H1 (cell line): ENCODE data around the gene VSIR. TPM values are rescaled to one million over a fixed set of nuclear protein-coding genes. Genes with fewer than 3 reads are reported as not detected.

Experiments used
- CTCF ChIA-PET: fragments of 300-600 bp; sonication (Branson Sonifier 250); formaldehyde crosslinking; loops from one replicate; lab custom pipeline; 2021; ENCODE audit not compliant: partially characterized antibody; lab: Charles Lee
- POLR2A ChIA-PET: fragments of 300-600 bp; sonication (Branson Sonifier 250); formaldehyde crosslinking; loops from one replicate; lab custom pipeline; 2021; ENCODE audit warnings: inconsistent platforms; ENCODE audit not compliant: partially characterized antibody; lab: Charles Lee
- DNase-seq, 2 experiments: peaks; one replicate each; pipeline versions ENCODE4 v3.0.0 to v3.0.0-alpha.2; 2010 to 2022; ENCODE audit warnings: low spot score in 2 of 2, low read depth in 1 of 2, mixed read lengths in 1 of 2
- FAIRE-seq: peaks from 2 replicates; lab custom pipeline; 2011; peaks lifted over from hg19 to GRCh38; lab: Jason Lieb, UNC
- H2AFZ ChIP-seq: 2 replicates; pipeline ENCODE4 v1.8.1; 2012; ENCODE audit warnings: low read length, inconsistent platforms
- H2AK5ac ChIP-seq: 2 replicates; pipeline ENCODE4 v1.6.1; 2013; ENCODE audit warnings: low read depth, low read length
- H2BK120ac ChIP-seq: replicated peaks from 2 replicates; pipeline ENCODE3; 2013; ENCODE audit warnings: low read depth, low read length, inconsistent platforms
- H2BK12ac ChIP-seq: 2 replicates; pipeline ENCODE4 v1.6.1; 2013; ENCODE audit warnings: low read depth, low read length
- H2BK15ac ChIP-seq: 2 replicates; pipeline ENCODE4 v1.6.1; 2013; ENCODE audit warnings: low read length
- H2BK20ac ChIP-seq: 2 replicates; pipeline ENCODE4 v1.6.1; 2013; ENCODE audit warnings: low read length
- H2BK5ac ChIP-seq: 2 replicates; pipeline ENCODE4 v1.6.1; 2013; ENCODE audit warnings: low read depth, low read length
- H3K14ac ChIP-seq: 2 replicates; pipeline ENCODE4 v1.6.1; 2013; ENCODE audit warnings: inconsistent platforms; ENCODE audit not compliant: insufficient read length
- H3K18ac ChIP-seq: 2 replicates; pipeline ENCODE4 v1.6.1; 2013; ENCODE audit warnings: low read length; ENCODE audit errors: extremely low read depth
- H3K23ac ChIP-seq: 2 replicates; pipeline ENCODE4 v1.6.1; 2013; ENCODE audit warnings: inconsistent platforms; ENCODE audit not compliant: insufficient read length
- H3K23me2 ChIP-seq: 2 replicates; pipeline ENCODE4 v1.6.1; 2013; ENCODE audit warnings: low read depth, low read length
- H3K27ac ChIP-seq: 2 replicates; pipeline ENCODE4 v1.6.1; 2011; ENCODE audit warnings: low read depth, low read length, inconsistent platforms
- H3K27me3 ChIP-seq, 4 experiments: replicated peaks in 1 of 4; 1 replicate in 1 of 4; 2 replicates in 3 of 4; pipeline versions ENCODE4 v1.6.1 to v1.8.1; 2011 to 2013; ENCODE audit warnings: low read length in 3 of 4, mild to moderate bottlenecking in 3 of 4, inconsistent platforms in 2 of 4, mixed read lengths in 2 of 4, moderate library complexity in 1 of 4; ENCODE audit not compliant: control insufficient read depth in 3 of 4, insufficient read depth in 3 of 4; ENCODE audit errors: extremely low read depth in 1 of 4
- H3K36me3 ChIP-seq, 4 experiments: 2 replicates each; pipeline versions ENCODE4 v1.6.1 to v1.8.1; 2011 to 2013; ENCODE audit warnings: mild to moderate bottlenecking in 4 of 4, low read length in 3 of 4, moderate library complexity in 2 of 4, control low read depth in 1 of 4, inconsistent platforms in 1 of 4; ENCODE audit not compliant: insufficient read depth in 4 of 4, control insufficient read depth in 2 of 4
- H3K4ac ChIP-seq: replicated peaks from 2 replicates; pipeline ENCODE3; 2013; ENCODE audit warnings: low read length, low read depth, mixed read lengths, inconsistent platforms; ENCODE audit not compliant: insufficient read length
- H3K4me1 ChIP-seq, 4 experiments: replicated peaks in 1 of 4; 1 replicate in 1 of 4; 2 replicates in 3 of 4; pipeline versions ENCODE4 v1.6.1 to v1.8.1; 2011 to 2013; ENCODE audit warnings: low read length in 3 of 4, inconsistent platforms in 2 of 4, mixed read lengths in 1 of 4; ENCODE audit not compliant: insufficient read depth in 4 of 4, control insufficient read depth in 3 of 4
- H3K4me2 ChIP-seq, 2 experiments: 2 replicates each; pipeline versions ENCODE4 v1.6.1 to v1.8.1; 2011 to 2013; ENCODE audit warnings: low read depth in 2 of 2, low read length in 2 of 2, control low read depth in 1 of 2, inconsistent platforms in 1 of 2, mild to moderate bottlenecking in 1 of 2; ENCODE audit not compliant: insufficient read depth in 1 of 2
- H3K4me3 ChIP-seq, 4 experiments: fragments of 200-600, 300-600 bp in 1 of 4; sonication (generic), shearing (Covaris generic), sonication (Bioruptor Twin) in 1 of 4; 2 replicates each; pipeline versions ENCODE4 v1.5.1 to v1.8.1; 2011 to 2016; ENCODE audit warnings: low read length in 4 of 4, low read depth in 3 of 4, control low read depth in 2 of 4, inconsistent platforms in 2 of 4, mild to moderate bottlenecking in 2 of 4, mixed read lengths in 1 of 4, moderate library complexity in 1 of 4; ENCODE audit not compliant: insufficient read depth in 2 of 4; ENCODE audit errors: extremely low read depth in 1 of 4
- H3K56ac ChIP-seq: replicated peaks from 2 replicates; pipeline ENCODE3; 2013; ENCODE audit warnings: low read depth, mild to moderate bottlenecking, mixed read lengths, low read length, inconsistent platforms; ENCODE audit not compliant: insufficient read length
- H3K79me1 ChIP-seq: 2 replicates; pipeline ENCODE4 v1.6.1; 2013; ENCODE audit warnings: low read depth, low read length, control low read depth
- H3K79me2 ChIP-seq, 2 experiments: 2 replicates each; pipeline versions ENCODE4 v1.6.1 to v1.8.1; 2012 to 2013; ENCODE audit warnings: low read length in 2 of 2, mild to moderate bottlenecking in 2 of 2, inconsistent platforms in 1 of 2; ENCODE audit not compliant: insufficient read depth in 2 of 2, control insufficient read depth in 1 of 2
- H3K9ac ChIP-seq, 4 experiments: replicated peaks in 1 of 4; 1 replicate in 1 of 4; 2 replicates in 3 of 4; pipeline versions ENCODE4 v1.6.1 to v1.8.1; 2011 to 2013; ENCODE audit warnings: low read depth in 3 of 4, low read length in 3 of 4, control low read depth in 2 of 4, mild to moderate bottlenecking in 2 of 4, moderate library complexity in 2 of 4, inconsistent platforms in 1 of 4; ENCODE audit errors: extremely low read depth in 1 of 4
- H3K9me3 ChIP-seq, 2 experiments: 2 replicates each; pipeline versions ENCODE4 v1.6.1 to v1.8.1; 2012 to 2013; ENCODE audit warnings: mild to moderate bottlenecking in 2 of 2, moderate library complexity in 2 of 2, control low read depth in 1 of 2, inconsistent platforms in 1 of 2, low read depth in 1 of 2, low read length in 1 of 2, mixed read lengths in 1 of 2; ENCODE audit not compliant: insufficient read depth in 2 of 2
- H4K20me1 ChIP-seq, 2 experiments: replicated peaks in 1 of 2; 2 replicates each; pipeline versions ENCODE3 to v1.8.1; 2011 to 2013; ENCODE audit warnings: inconsistent platforms in 2 of 2, low read length in 2 of 2, mild to moderate bottlenecking in 1 of 2; ENCODE audit not compliant: insufficient read depth in 2 of 2, control insufficient read depth in 1 of 2
- H4K5ac ChIP-seq: 2 replicates; pipeline ENCODE4 v1.6.1; 2013; ENCODE audit warnings: low read length, low read depth, mixed read lengths, inconsistent platforms; ENCODE audit not compliant: insufficient read length
- H4K8ac ChIP-seq: 2 replicates; pipeline ENCODE4 v1.8.0; 2013; ENCODE audit warnings: mild to moderate bottlenecking, moderate library complexity, low read length, inconsistent platforms; ENCODE audit not compliant: insufficient read depth; ENCODE audit errors: extremely low read depth
- H4K91ac ChIP-seq: replicated peaks from 2 replicates; pipeline ENCODE3; 2013; ENCODE audit warnings: low read length, mixed read lengths, inconsistent platforms; ENCODE audit not compliant: insufficient read length
- CTCF ChIP-seq, 3 experiments: IDR thresholded peaks; 1 replicate in 2 of 3; 2 replicates in 1 of 3; pipeline versions ENCODE4 v1.5.1 to v1.6.1; 2011; ENCODE audit warnings: low read length in 3 of 3, mild to moderate bottlenecking in 3 of 3, inconsistent platforms in 2 of 3, low read depth in 1 of 3, moderate library complexity in 1 of 3; ENCODE audit not compliant: insufficient read depth in 1 of 3; ENCODE audit errors: control extremely low read depth in 1 of 3
- POLR2A ChIP-seq, 2 experiments: IDR thresholded peaks; 1 replicate in 1 of 2; 2 replicates in 1 of 2; pipeline ENCODE4 v1.6.1; 2011; ENCODE audit warnings: low read depth in 2 of 2, low read length in 2 of 2, mild to moderate bottlenecking in 2 of 2; ENCODE audit errors: control extremely low read depth in 1 of 2
- POU5F1 ChIP-seq: IDR thresholded peaks from 2 replicates; pipeline ENCODE4 v1.6.1; 2011; ENCODE audit warnings: low read depth, mild to moderate bottlenecking, low read length, moderate library complexity
- SIN3A ChIP-seq, 2 experiments: IDR thresholded peaks in 1 of 2; conservative IDR thresholded peaks in 1 of 2; 2 replicates each; pipeline ENCODE4 v1.6.1; 2011 to 2012; ENCODE audit warnings: low read length in 2 of 2, improper control_type of control experiment in 1 of 2, low read depth in 1 of 2, mild to moderate bottlenecking in 1 of 2
- TEAD4 ChIP-seq: IDR thresholded peaks from 2 replicates; pipeline ENCODE4 v1.6.1; 2012; ENCODE audit warnings: low read depth, low read length, inconsistent platforms, mixed read lengths
- WGBS, 2 experiments: shearing (Covaris generic) in 1 of 2; methylation state at CpG; one replicate each; pipeline versions ENCODE4 v1.1.6 to v1.1.7; 2013 to 2015; ENCODE audit warnings: low lambda C conversion rate in 2 of 2, mixed read lengths in 2 of 2, inconsistent platforms in 1 of 2, low coverage in 1 of 2, missing lambda C conversion rate in 1 of 2; ENCODE audit not compliant: insufficient replicate concordance in 2 of 2, insufficient coverage in 1 of 2, insufficient read length in 1 of 2; ENCODE audit errors: extremely low coverage in 1 of 2, missing lambda C conversion rate in 1 of 2; 5-methylcytosine and 5-hydroxymethylcytosine counted together
- polyA plus RNA-seq, 7 experiments: library from polyadenylated mRNA; depleted of rRNA in 3 of 7; stranded (reverse) in 5 of 7; unstranded in 2 of 7; fragments of >200 nt in 5 of 7; fragments of 200-250 nt in 2 of 7; gene quantifications; 1 replicate in 5 of 7; 2 replicates in 1 of 7; 4 replicates in 1 of 7; pipeline versions ENCODE4 v1.2.1 to v1.2.3, GENCODE V29; 2011 to 2013; ENCODE audit warnings: missing spikeins in 2 of 7, mixed read lengths in 2 of 7
- total RNA-seq: library from RNA; stranded (reverse); fragmentation: NEBNext Ultra II Directional; extraction: Animal tissue kit (Norgen Biotek cat#: 25700); gene quantifications from 2 replicates; pipeline ENCODE4 v1.2.1, GENCODE V29; 2021

VSIR gene
- total and polyA plus RNA-seq, 2 of the 8 experiments (the other 6 are each of a cell fraction or from before 2014, with no cell fraction given): 0.33 TPM; not detected in 1

GRCh38 chr10:71720288-71720687 is 53.0 kb downstream of the VSIR start:
- peak overlapping the region; percentile 17 to 27; a peak in 3 of 4 replicates for H3K4me2 ChIP-seq
- H4K91ac ChIP-seq: no peak overlapping the region
- H3K4me3 ChIP-seq: no peak overlapping the region
- H3K4me1 ChIP-seq: peaks cover 0 to 14% (median 5%) of the 10 kb centered on the region in 4 experiments; a peak in 6 of 7 replicates
- no peak overlapping the region for H4K8ac ChIP-seq
- no peak overlapping the region for H2BK20ac ChIP-seq
- H4K20me1 ChIP-seq: no peaks in the 10 kb centered on the region
- H3K23ac ChIP-seq: no peak overlapping the region
- H3K79me1 ChIP-seq: no peaks in the 10 kb centered on the region
- no peak overlapping the region for H3K14ac ChIP-seq
- WGBS, 2 experiments: 78% methylated on average over 4 of the region's 4 CpGs; no CpG with 5 or more reads in 1 of the 2 experiments
- H3K4ac ChIP-seq: peak overlapping the region; percentile 2
- H3K9ac ChIP-seq: no peak overlapping the region
- no peak overlapping the region for H2AK5ac ChIP-seq
- H3K27ac ChIP-seq: no peak overlapping the region
- peak overlapping the region; percentile 32 for H3K18ac ChIP-seq
- H3K36me3 ChIP-seq: no peaks in the 10 kb centered on the region
- no peak overlapping the region for H3K56ac ChIP-seq
- peak overlapping the region; percentile 81; the same call in 1 of the 2 replicates for H2BK15ac ChIP-seq
- FAIRE-seq (no peak), DNase-seq (no peak)
- H3K23me2 ChIP-seq: peaks cover 2% of the 10 kb centered on the region; the same call in 1 of the 2 replicates
- H4K5ac ChIP-seq: no peak overlapping the region
- ChIA-PET POLR2A (interaction anchor here (1.1 to 1.6 kb wide), 3 partner anchors 11 to 93 kb away, joined by 3 to 6 read pairs (median 4); no protein-coding TSS in a partner anchor), CTCF (interaction anchor here (0.6 to 7.2 kb wide), 14 partner anchors 9 to 499 kb away, joined by 3 to 65 read pairs (median 4); no protein-coding TSS in a partner anchor)
- peak overlapping the region; percentile 44; the same call in 1 of the 2 replicates for H2BK5ac ChIP-seq
- H3K9me3 ChIP-seq: no peaks in the 10 kb centered on the region
- peaks cover 0 to 6% (median 0%) of the 10 kb centered on the region in 4 experiments; a peak in 2 of 7 replicates for H3K27me3 ChIP-seq
- H2AFZ ChIP-seq: peak overlapping the region; percentile 28; the same call in 1 of the 2 replicates
- H2BK120ac ChIP-seq: no peak overlapping the region
- H3K79me2 ChIP-seq: no peaks in the 10 kb centered on the region
- H2BK12ac ChIP-seq: peak overlapping the region; percentile 50; the same call in 1 of the 2 replicates
- TF ChIP-seq SIN3A (conservative IDR thresholded peaks at IDR 0.05 in 1 of 2, IDR thresholded peaks at IDR 0.05 in 1 of 2; ENCODE audit: low read depth in 1 of 2, low read length in 2 of 2) (no peak), TEAD4 (no peak), POLR2A (IDR thresholded peaks at IDR 0.05; ENCODE audit: control extremely low read depth in 1 of 2, low read depth in 2 of 2, low read length in 2 of 2) (no peak), CTCF (IDR thresholded peaks at IDR 0.05; ENCODE audit: control extremely low read depth in 1 of 3, insufficient read depth in 1 of 3, low read depth in 1 of 3, low read length in 3 of 3) (no peak), POU5F1 (no peak)
